ENCODE results near the gene THRSP. TPM values are rescaled to one million over a fixed set of nuclear protein-coding genes. Genes with fewer than 3 reads are reported as not detected.
"Not testable (repeated sequence)": the region's sequence is repeated elsewhere in the genome, so short reads cannot be mapped to it uniquely, and the experiment has no call there.

The THRSP gene
- total RNA-seq, 1 donor from 2014 or later = not detected

GRCh38 chr11:78085972-78086371 is 22.3 kb downstream of the THRSP start:
- no peak overlapping the region for H3K4me3 Mint-ChIP-seq (ENCODE audit: unreplicated experiment)
- no peak for TF ChIP-seq CTCF (IDR thresholded peaks at IDR 0.05; ENCODE audit: partially characterized antibody, unreplicated experiment)
- peaks cover 5% of the 10 kb centered on the region for H3K4me1 Mint-ChIP-seq (ENCODE audit: low read depth, unreplicated experiment)

GRCh38 chr11:78086521-78087074 is 22.9 kb downstream of the THRSP start:
- Mint-ChIP-seq H3K4me3 (ENCODE audit: unreplicated experiment) (peak overlapping the region; percentile 66), H3K27ac (ENCODE audit: unreplicated experiment) (peak overlapping the region; percentile 56)
- H3K36me3 Mint-ChIP-seq (ENCODE audit: unreplicated experiment); H3K9me3 Mint-ChIP-seq (ENCODE audit: unreplicated experiment); H3K4me1 Mint-ChIP-seq (ENCODE audit: low read depth, unreplicated experiment); H3K27me3 Mint-ChIP-seq (ENCODE audit: unreplicated experiment); DNase-seq: not testable (repeated sequence)

More at GRCh38 chr11:78085972-78086371, 22.3 kb downstream of the THRSP start:
- no peak for DNase-seq
- no peaks in the 10 kb centered on the region for H3K36me3 Mint-ChIP-seq (ENCODE audit: unreplicated experiment)
- peaks cover 7% of the 10 kb centered on the region for H3K9me3 Mint-ChIP-seq (ENCODE audit: unreplicated experiment)
- no peak overlapping the region for H3K27ac Mint-ChIP-seq (ENCODE audit: unreplicated experiment)
- H3K27me3 Mint-ChIP-seq (ENCODE audit: unreplicated experiment) = peaks cover 2% of the 10 kb centered on the region

- Mint-ChIP-seq H3K4me3 (ENCODE audit: unreplicated experiment) (no peak overlapping the region), H3K36me3 (ENCODE audit: unreplicated experiment) (no peaks in the 10 kb centered on the region), H3K27ac (ENCODE audit: unreplicated experiment) (no peak overlapping the region), H3K27me3 (ENCODE audit: unreplicated experiment) (no peaks in the 10 kb centered on the region), H3K9me3 (ENCODE audit: unreplicated experiment) (no peaks in the 10 kb centered on the region), H3K4me1 (ENCODE audit: low read depth, unreplicated experiment) (peaks cover 2% of the 10 kb centered on the region)
- no peak for TF ChIP-seq CTCF (IDR thresholded peaks at IDR 0.05; ENCODE audit: partially characterized antibody, unreplicated experiment)
- DNase-seq = no peak
Observed at GRCh38 chr11:78094250-78094649, 30.6 kb downstream of the THRSP start.

- Mint-ChIP-seq H3K36me3 (ENCODE audit: unreplicated experiment) (no peaks in the 10 kb centered on the region), H3K9me3 (ENCODE audit: unreplicated experiment) (no peaks in the 10 kb centered on the region), H3K4me3 (ENCODE audit: unreplicated experiment) (no peak overlapping the region), H3K27me3 (ENCODE audit: unreplicated experiment) (no peaks in the 10 kb centered on the region), H3K27ac (ENCODE audit: unreplicated experiment) (no peak overlapping the region), H3K4me1 (ENCODE audit: low read depth, unreplicated experiment) (peaks cover 7% of the 10 kb centered on the region)
- no peak for TF ChIP-seq CTCF (IDR thresholded peaks at IDR 0.05; ENCODE audit: partially characterized antibody, unreplicated experiment)
- no peak for DNase-seq
Observed at GRCh38 chr11:78097666-78098385, 34.2 kb downstream of the THRSP start.

GRCh38 chr11:78099666-78100065 is 36.0 kb downstream of the THRSP start:
- Mint-ChIP-seq H3K4me3 (ENCODE audit: unreplicated experiment) (no peak overlapping the region), H3K27me3 (ENCODE audit: unreplicated experiment) (no peaks in the 10 kb centered on the region), H3K27ac (ENCODE audit: unreplicated experiment) (no peak overlapping the region), H3K36me3 (ENCODE audit: unreplicated experiment) (no peaks in the 10 kb centered on the region), H3K9me3 (ENCODE audit: unreplicated experiment) (no peaks in the 10 kb centered on the region), H3K4me1 (ENCODE audit: low read depth, unreplicated experiment) (peaks cover 7% of the 10 kb centered on the region)
- no peak for DNase-seq
- no peak for TF ChIP-seq CTCF (IDR thresholded peaks at IDR 0.05; ENCODE audit: partially characterized antibody, unreplicated experiment)
